ENCODE results near the gene VAPB.

VAPB gene

DNA sequence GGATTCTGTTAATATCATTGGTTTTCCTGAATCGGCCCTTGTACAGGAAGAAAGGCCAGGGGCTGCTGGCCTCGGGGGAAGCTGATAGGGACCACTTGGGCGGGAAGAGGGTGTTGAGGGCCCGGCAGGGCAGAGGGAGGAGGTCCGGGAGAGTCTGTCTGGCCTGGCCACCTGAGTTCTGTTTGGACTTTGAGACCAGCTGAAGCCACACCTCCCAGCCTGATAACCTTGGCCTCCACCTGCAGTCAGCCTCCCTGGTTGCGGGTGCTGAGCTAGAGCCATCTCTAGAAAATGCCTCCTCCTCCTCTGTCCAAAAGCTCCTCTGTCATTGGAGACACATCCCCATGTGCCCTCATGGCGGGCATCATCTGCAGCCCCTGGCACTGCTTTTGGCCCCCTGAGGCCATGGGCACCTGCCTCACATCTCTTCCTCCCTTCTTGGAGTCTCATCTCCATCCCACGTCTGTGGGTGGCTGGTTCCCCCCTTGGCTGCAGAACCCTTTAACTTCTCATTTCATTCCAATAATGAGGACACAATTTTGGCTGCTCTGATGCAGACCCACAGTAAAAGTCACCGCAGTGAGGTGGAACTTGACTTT lies 109.5 kb downstream of the VAPB start:
- no peak overlapping the region for H3K27ac ChIP-seq
- no peak for TF ChIP-seq ZFX (IDR thresholded peaks at IDR 0.05)
- TF ChIP-seq, protein P1, sequence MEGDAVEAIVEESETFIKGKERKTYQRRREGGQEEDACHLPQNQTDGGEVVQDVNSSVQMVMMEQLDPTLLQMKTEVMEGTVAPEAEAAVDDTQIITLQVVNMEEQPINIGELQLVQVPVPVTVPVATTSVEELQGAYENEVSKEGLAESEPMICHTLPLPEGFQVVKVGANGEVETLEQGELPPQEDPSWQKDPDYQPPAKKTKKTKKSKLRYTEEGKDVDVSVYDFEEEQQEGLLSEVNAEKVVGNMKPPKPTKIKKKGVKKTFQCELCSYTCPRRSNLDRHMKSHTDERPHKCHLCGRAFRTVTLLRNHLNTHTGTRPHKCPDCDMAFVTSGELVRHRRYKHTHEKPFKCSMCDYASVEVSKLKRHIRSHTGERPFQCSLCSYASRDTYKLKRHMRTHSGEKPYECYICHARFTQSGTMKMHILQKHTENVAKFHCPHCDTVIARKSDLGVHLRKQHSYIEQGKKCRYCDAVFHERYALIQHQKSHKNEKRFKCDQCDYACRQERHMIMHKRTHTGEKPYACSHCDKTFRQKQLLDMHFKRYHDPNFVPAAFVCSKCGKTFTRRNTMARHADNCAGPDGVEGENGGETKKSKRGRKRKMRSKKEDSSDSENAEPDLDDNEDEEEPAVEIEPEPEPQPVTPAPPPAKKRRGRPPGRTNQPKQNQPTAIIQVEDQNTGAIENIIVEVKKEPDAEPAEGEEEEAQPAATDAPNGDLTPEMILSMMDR (conservative IDR thresholded peaks at IDR 0.05) = no peak

DNA sequence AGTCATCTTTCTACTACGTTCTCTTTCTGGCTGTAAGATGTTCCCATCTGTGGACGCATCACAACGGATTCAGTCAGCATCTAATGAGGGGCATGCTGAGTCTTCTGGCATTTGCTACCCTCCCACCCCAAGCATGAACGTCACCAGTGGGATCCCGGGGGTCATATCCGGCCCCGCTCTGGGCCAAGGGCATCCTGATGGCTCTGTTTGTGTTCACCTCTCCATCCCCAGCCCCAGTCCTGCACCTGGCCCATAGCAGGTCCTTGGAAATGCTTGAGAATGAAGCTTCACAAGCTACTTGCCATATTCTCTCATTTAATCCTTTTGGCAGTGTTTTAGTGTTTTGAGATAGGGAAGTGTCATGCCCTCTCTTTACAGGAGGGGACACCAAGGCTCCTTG lies 111.2 kb downstream of the VAPB start:
- no peak for TF ChIP-seq ZFX (IDR thresholded peaks at IDR 0.05)
- TF ChIP-seq, protein P1 (conservative IDR thresholded peaks at IDR 0.05) = no peak
- H3K27ac ChIP-seq = no peak overlapping the region

Measured in C4-2B (cell line).